Measurements from ENCODE around the gene STX8.
"Not testable (repeated sequence)": the region's sequence is repeated elsewhere in the genome, so short reads cannot be mapped to it uniquely, and the experiment has no call there.

The STX8 gene

GRCh38 chr17:9258115-9259015 lies 317.3 kb downstream of the STX8 start:
- H3K27me3 Mint-ChIP-seq (ENCODE audit: low read depth): no peaks in the 10 kb centered on the region
- no peak overlapping the region for H3K4me3 Mint-ChIP-seq
- no peak overlapping the region for H3K27ac Mint-ChIP-seq
- DNase-seq (ENCODE audit: low spot score): no peak
- H3K4me1 Mint-ChIP-seq (ENCODE audit: low read depth): peaks cover 5% of the 10 kb centered on the region
- no peaks in the 10 kb centered on the region for H3K9me3 Mint-ChIP-seq
- H3K36me3 Mint-ChIP-seq (ENCODE audit: low read depth): no peaks in the 10 kb centered on the region

GRCh38 chr17:9257630-9257965 lies 318.0 kb downstream of the STX8 start:
- DNase-seq (ENCODE audit: low spot score); H3K36me3 Mint-ChIP-seq (ENCODE audit: low read depth): not testable (repeated sequence)

GRCh38 chr17:9256751-9257629 lies 318.6 kb downstream of the STX8 start:
- no peak for DNase-seq (ENCODE audit: low spot score)
- H3K9me3 Mint-ChIP-seq: no peaks in the 10 kb centered on the region
- H3K27me3 Mint-ChIP-seq (ENCODE audit: low read depth): no peaks in the 10 kb centered on the region
- peaks cover 14% of the 10 kb centered on the region for H3K4me1 Mint-ChIP-seq (ENCODE audit: low read depth)
- H3K27ac Mint-ChIP-seq: no peak overlapping the region
- H3K4me3 Mint-ChIP-seq: no peak overlapping the region
- no peaks in the 10 kb centered on the region for H3K36me3 Mint-ChIP-seq (ENCODE audit: low read depth)

More at GRCh38 chr17:9257630-9257965, 318.0 kb downstream of the STX8 start:
- not testable (repeated sequence) for H3K27ac Mint-ChIP-seq; H3K27me3 Mint-ChIP-seq (ENCODE audit: low read depth); H3K9me3 Mint-ChIP-seq; H3K4me3 Mint-ChIP-seq
- H3K4me1 Mint-ChIP-seq (ENCODE audit: low read depth): peaks cover 13% of the 10 kb centered on the region

- no peaks in the 10 kb centered on the region for H3K9me3 Mint-ChIP-seq
- DNase-seq (ENCODE audit: low spot score): no peak
- H3K4me1 Mint-ChIP-seq (ENCODE audit: low read depth): peaks cover 15% of the 10 kb centered on the region
- no peaks in the 10 kb centered on the region for H3K36me3 Mint-ChIP-seq (ENCODE audit: low read depth)
- H3K27me3 Mint-ChIP-seq (ENCODE audit: low read depth): no peaks in the 10 kb centered on the region
- no peak overlapping the region for H3K27ac Mint-ChIP-seq
- no peak overlapping the region for H3K4me3 Mint-ChIP-seq
These were observed 319.3 kb downstream of the STX8 start for GRCh38 chr17:9256361-9256750.

GRCh38 chr17:9255833-9256232 lies 319.8 kb downstream of the STX8 start:
- no peaks in the 10 kb centered on the region for H3K27me3 Mint-ChIP-seq (ENCODE audit: low read depth)
- H3K36me3 Mint-ChIP-seq (ENCODE audit: low read depth): no peaks in the 10 kb centered on the region
- no peak overlapping the region for H3K4me3 Mint-ChIP-seq
- H3K9me3 Mint-ChIP-seq: no peaks in the 10 kb centered on the region
- no peak overlapping the region for H3K27ac Mint-ChIP-seq
- DNase-seq (ENCODE audit: low spot score): no peak
- H3K4me1 Mint-ChIP-seq (ENCODE audit: low read depth): peaks cover 16% of the 10 kb centered on the region

GRCh38 chr17:9254841-9255240 lies 320.8 kb downstream of the STX8 start:
- no peak overlapping the region for H3K4me3 Mint-ChIP-seq
- H3K27me3 Mint-ChIP-seq (ENCODE audit: low read depth): no peaks in the 10 kb centered on the region
- no peak overlapping the region for H3K27ac Mint-ChIP-seq
- H3K36me3 Mint-ChIP-seq (ENCODE audit: low read depth): no peaks in the 10 kb centered on the region
- no peak for DNase-seq (ENCODE audit: low spot score)
- H3K4me1 Mint-ChIP-seq (ENCODE audit: low read depth): peaks cover 16% of the 10 kb centered on the region
- H3K9me3 Mint-ChIP-seq: no peaks in the 10 kb centered on the region

GRCh38 chr17:9253308-9253707 lies 322.3 kb downstream of the STX8 start:
- H3K4me1 Mint-ChIP-seq (ENCODE audit: low read depth): peaks cover 16% of the 10 kb centered on the region
- H3K36me3 Mint-ChIP-seq (ENCODE audit: low read depth): no peaks in the 10 kb centered on the region
- no peak overlapping the region for H3K4me3 Mint-ChIP-seq
- H3K9me3 Mint-ChIP-seq: no peaks in the 10 kb centered on the region
- H3K27me3 Mint-ChIP-seq (ENCODE audit: low read depth): no peaks in the 10 kb centered on the region
- DNase-seq (ENCODE audit: low spot score): no peak
- H3K27ac Mint-ChIP-seq: peak overlapping the region; percentile 42

- Mint-ChIP-seq H3K4me1 (ENCODE audit: low read depth) (peaks cover 16% of the 10 kb centered on the region), H3K27me3 (ENCODE audit: low read depth) (no peaks in the 10 kb centered on the region), H3K36me3 (ENCODE audit: low read depth) (no peaks in the 10 kb centered on the region), H3K9me3 (no peaks in the 10 kb centered on the region), H3K27ac (no peak overlapping the region), H3K4me3 (no peak overlapping the region)
- no peak for DNase-seq (ENCODE audit: low spot score)
These were observed 324.3 kb downstream of the STX8 start for GRCh38 chr17:9251273-9251672.

- no peaks in the 10 kb centered on the region for H3K9me3 Mint-ChIP-seq
- peaks cover 15% of the 10 kb centered on the region for H3K4me1 Mint-ChIP-seq (ENCODE audit: low read depth)
- no peak overlapping the region for H3K27ac Mint-ChIP-seq
- H3K36me3 Mint-ChIP-seq (ENCODE audit: low read depth): no peaks in the 10 kb centered on the region
- no peaks in the 10 kb centered on the region for H3K27me3 Mint-ChIP-seq (ENCODE audit: low read depth)
- H3K4me3 Mint-ChIP-seq: no peak overlapping the region
- no peak for DNase-seq (ENCODE audit: low spot score)
These were observed 326.2 kb downstream of the STX8 start for GRCh38 chr17:9249245-9249953.

- DNase-seq (ENCODE audit: low spot score): no peak
- Mint-ChIP-seq H3K27me3 (ENCODE audit: low read depth) (no peaks in the 10 kb centered on the region), H3K4me1 (ENCODE audit: low read depth) (peaks cover 4% of the 10 kb centered on the region), H3K4me3 (no peak overlapping the region), H3K27ac (no peak overlapping the region), H3K9me3 (no peaks in the 10 kb centered on the region), H3K36me3 (ENCODE audit: low read depth) (no peaks in the 10 kb centered on the region)
These were observed 328.1 kb downstream of the STX8 start for GRCh38 chr17:9247401-9247938.

- no peaks in the 10 kb centered on the region for H3K27me3 Mint-ChIP-seq (ENCODE audit: low read depth)
- no peaks in the 10 kb centered on the region for H3K36me3 Mint-ChIP-seq (ENCODE audit: low read depth)
- H3K4me1 Mint-ChIP-seq (ENCODE audit: low read depth): peaks cover 4% of the 10 kb centered on the region
- no peaks in the 10 kb centered on the region for H3K9me3 Mint-ChIP-seq
- H3K27ac Mint-ChIP-seq: no peak overlapping the region
- DNase-seq (ENCODE audit: low spot score): no peak
- H3K4me3 Mint-ChIP-seq: no peak overlapping the region
These were observed 331.3 kb downstream of the STX8 start for GRCh38 chr17:9244066-9245052.

- Mint-ChIP-seq H3K4me1 (ENCODE audit: low read depth) (peaks cover 8% of the 10 kb centered on the region), H3K9me3 (no peaks in the 10 kb centered on the region), H3K27ac (no peak overlapping the region), H3K4me3 (no peak overlapping the region), H3K27me3 (ENCODE audit: low read depth) (no peaks in the 10 kb centered on the region), H3K36me3 (ENCODE audit: low read depth) (no peaks in the 10 kb centered on the region)
- DNase-seq (ENCODE audit: low spot score): no peak
These were observed 332.6 kb downstream of the STX8 start for GRCh38 chr17:9242983-9243382.

GRCh38 chr17:9242497-9242881 lies 333.1 kb downstream of the STX8 start:
- Mint-ChIP-seq H3K36me3 (ENCODE audit: low read depth) (no peaks in the 10 kb centered on the region), H3K9me3 (no peaks in the 10 kb centered on the region), H3K27ac (no peak overlapping the region), H3K27me3 (ENCODE audit: low read depth) (no peaks in the 10 kb centered on the region), H3K4me1 (ENCODE audit: low read depth) (peaks cover 8% of the 10 kb centered on the region), H3K4me3 (no peak overlapping the region)
- no peak for DNase-seq (ENCODE audit: low spot score)
